PC-3 (cell line): Measurements from ENCODE around the gene ARHGAP19.

Experiments used
- CTCF ChIP-seq: fragments of 300-600 bp; sonication (generic); conservative IDR thresholded peaks from 2 replicates; pipeline ENCODE4 v1.5.1; 2017; ENCODE audit warnings: antibody characterized with exemption, low read depth, mild to moderate bottlenecking, low read length
- EZH2 ChIP-seq: fragments of 300-600 bp; sonication (generic); IDR thresholded peaks from one replicate; pipeline ENCODE4 v1.6.1; 2017; ENCODE audit warnings: antibody characterized with exemption, mild to moderate bottlenecking, low read length; ENCODE audit not compliant: unreplicated experiment
- EZH2phosphoT487 ChIP-seq: fragments of 300-600 bp; sonication (generic); IDR thresholded peaks from 2 replicates; pipeline ENCODE4 v1.6.1; 2018; ENCODE audit warnings: mild to moderate bottlenecking, antibody characterized with exemption, low read length, borderline replicate concordance

- no peak for TF ChIP-seq EZH2
- TF ChIP-seq CTCF = no peak
- no peak for TF ChIP-seq EZH2phosphoT487
Measured at GRCh38 chr10:97238855-97239254, 53.6 kb downstream of the ARHGAP19 start.
